ENCODE results near the gene SOCS6. TPM values are rescaled to one million over a fixed set of nuclear protein-coding genes. Genes with fewer than 3 reads are reported as not detected.
"Not testable (repeated sequence)": the region's sequence is repeated elsewhere in the genome, so short reads cannot be mapped to it uniquely, and the experiment has no call there.

Gene SOCS6
- total RNA-seq, 1 experiment from 2014 or later = 21.1 TPM

GRCh38 chr18:70321616-70322015 lies 32.8 kb downstream of the SOCS6 start:
- DNase-seq (ENCODE audit: low spot score) = peak; percentile 15

- no peak for DNase-seq (ENCODE audit: low spot score)
Measured at GRCh38 chr18:70322385-70322784, 33.5 kb downstream of the SOCS6 start.

- no peak for DNase-seq (ENCODE audit: low spot score)
Measured at GRCh38 chr18:70322928-70323327, 34.1 kb downstream of the SOCS6 start.

DNA sequence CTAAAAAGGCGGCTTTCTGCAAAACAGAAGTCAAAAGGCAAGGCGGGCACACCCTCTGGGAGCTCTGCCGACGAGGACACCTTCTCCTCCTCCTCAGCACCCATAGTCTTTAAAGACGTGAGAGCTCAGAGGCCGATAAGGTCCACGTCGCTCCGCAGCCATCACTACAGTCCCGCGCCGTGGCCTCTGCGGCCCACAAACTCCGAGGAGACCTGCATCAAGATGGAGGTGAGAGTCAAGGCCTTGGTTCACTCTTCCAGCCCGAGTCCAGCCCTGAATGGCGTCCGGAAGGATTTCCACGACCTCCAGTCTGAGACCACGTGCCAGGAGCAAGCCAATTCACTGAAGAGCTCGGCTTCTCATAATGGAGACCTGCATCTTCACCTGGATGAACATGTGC lies 36.1 kb downstream of the SOCS6 start:
- DNase-seq (ENCODE audit: low spot score) = no peak

DNA sequence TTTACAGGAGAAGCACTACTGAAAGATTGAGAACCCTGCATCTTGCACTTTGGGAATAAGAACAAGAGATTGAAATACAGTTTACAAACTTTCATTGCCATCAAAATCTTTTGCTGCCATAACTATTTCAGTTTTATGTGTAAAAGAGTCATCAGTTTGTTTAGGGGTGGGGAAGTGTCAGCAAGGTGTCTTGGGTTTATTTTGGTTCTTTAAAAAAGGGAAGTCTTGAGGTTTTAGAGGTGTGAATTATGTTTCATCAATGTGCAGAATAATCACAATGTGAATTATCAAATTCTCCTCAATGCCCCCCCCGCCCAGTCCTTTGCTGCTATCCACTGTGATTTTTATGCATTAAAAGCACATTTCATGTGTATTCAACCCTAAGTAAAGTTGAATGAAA lies 37.4 kb downstream of the SOCS6 start:
- no peak for DNase-seq (ENCODE audit: low spot score)

DNA sequence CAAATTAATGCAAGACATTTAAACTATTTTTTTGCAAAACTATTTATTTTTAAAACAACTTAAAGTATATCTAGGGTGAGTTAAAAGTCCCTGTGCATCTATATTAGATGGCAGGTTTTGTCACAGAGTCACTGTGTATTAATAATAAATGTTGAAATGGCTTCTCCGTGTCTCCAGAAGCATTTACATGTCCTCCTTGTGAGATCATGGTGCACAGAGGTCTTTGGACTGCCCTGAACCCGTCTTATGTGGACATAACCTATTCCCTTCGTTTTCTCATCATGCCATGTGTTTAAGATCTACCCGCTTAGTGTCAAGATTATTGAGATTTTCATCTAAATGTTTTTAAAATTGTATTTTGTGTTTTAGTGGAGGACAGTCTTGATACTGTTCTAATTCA lies 39.3 kb downstream of the SOCS6 start:
- DNase-seq (ENCODE audit: low spot score) = no peak

- DNase-seq (ENCODE audit: low spot score) = no peak
Measured at GRCh38 chr18:70329071-70329470, 40.2 kb downstream of the SOCS6 start.

DNA sequence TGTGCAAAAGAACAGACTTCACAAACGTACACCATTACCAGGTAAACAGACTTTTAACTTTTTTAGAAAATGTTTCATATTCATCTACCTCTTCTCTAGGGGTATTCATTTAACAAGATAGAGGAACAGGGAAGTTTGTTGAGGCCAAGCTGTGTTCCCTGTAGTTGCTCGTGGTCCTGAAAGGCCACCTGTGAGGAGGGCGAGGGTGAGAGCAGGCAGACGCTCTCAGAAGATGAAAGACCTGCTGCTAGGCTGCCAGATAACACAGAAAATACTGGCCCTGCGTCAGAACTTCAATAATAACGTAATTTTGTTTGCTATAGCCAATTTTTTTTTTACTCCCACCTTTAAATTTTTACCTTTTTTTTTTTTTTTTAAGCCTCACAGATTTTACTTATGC lies 42.0 kb downstream of the SOCS6 start:
- no peak for DNase-seq (ENCODE audit: low spot score)

GRCh38 chr18:70331456-70332097 lies 42.7 kb downstream of the SOCS6 start:
- DNase-seq (ENCODE audit: low spot score) = no peak

DNA sequence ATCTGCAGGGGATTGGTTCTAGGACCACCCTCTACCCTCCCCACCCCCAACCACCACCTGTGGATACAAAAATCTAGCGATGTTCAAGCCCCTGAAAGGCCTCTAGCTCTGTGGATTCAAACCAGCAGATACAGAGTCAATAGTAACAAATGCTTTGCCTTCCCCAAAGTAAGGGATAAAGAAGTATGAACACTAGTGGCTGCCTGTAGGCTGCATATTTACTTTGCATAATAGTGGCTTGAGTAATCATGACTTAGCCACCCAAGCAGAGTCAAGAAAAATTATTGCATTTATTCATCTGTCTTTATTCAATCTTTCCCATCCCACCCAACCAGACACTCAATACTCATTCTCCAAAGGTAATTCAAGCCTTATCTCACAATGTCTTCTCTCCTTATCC lies 43.8 kb downstream of the SOCS6 start:
- no peak for DNase-seq (ENCODE audit: low spot score)

GRCh38 chr18:70333316-70333715 lies 44.5 kb downstream of the SOCS6 start:
- DNase-seq (ENCODE audit: low spot score) = no peak

GRCh38 chr18:70333757-70334156 lies 44.9 kb downstream of the SOCS6 start:
- no peak for DNase-seq (ENCODE audit: low spot score)

GRCh38 chr18:70334264-70334663 lies 45.4 kb downstream of the SOCS6 start:
- DNase-seq (ENCODE audit: low spot score) = no peak

GRCh38 chr18:70334728-70335329 lies 46.0 kb downstream of the SOCS6 start:
- DNase-seq (ENCODE audit: low spot score) = no peak

- DNase-seq (ENCODE audit: low spot score) = no peak
Measured at GRCh38 chr18:70335892-70336726, 47.3 kb downstream of the SOCS6 start.

DNA sequence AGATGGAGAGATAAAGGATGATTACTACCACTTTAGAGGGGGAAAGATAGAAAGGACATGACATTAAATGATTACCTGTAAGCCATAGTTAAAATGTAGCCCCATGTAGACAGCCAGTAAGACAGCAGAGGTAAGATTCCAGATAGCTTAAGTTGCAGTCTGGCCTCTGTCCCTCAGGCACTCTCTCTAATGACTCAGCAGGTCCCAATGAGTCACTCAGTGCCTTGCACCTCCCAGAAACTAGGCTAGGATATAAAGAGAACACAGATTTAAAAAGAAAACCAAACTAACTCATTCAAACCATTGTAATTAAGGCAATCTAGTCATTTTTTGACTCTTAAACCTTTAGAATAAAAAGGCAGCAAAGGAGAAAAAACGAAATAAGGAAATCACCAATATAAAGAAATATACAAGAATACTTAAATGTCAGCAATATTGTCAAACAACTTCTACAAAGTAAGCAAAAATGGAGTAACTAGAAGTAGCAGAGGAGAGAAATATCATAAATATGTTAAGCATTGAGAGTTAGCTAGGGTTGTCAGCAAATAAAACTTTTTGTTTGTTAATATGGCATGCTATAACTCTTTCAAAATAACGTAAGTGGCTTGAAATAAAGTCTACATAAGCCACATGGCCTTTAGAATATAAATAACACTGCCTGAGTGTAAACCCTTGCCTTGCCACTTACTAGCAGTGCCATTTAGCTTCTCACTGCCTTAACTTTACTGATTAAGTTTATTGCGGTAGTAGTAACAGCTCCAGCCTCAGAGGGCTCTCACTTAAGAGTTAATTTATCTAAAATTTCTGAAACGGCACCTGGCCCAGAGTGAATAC lies 48.5 kb downstream of the SOCS6 start:
- peak; percentile 68 for DNase-seq (ENCODE audit: low spot score)

DNA sequence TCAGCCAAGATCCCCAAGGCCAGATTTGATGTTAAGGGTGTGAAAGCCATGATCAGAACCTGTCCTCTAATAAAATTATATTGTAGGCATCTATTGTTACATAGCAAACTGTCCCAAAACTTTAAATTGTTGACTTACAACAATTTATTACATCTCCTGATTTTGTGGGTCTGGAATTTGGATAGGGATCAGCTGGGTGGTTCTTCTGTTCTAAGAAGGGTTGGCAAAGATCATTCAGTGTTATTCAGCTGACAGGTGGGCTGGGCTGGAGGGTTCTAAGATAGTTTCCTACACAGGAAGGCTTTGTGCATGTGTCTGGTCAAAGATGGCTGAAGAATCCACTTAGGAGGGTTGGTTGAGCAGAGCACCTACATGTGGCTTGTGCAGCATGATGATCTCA lies 50.0 kb downstream of the SOCS6 start:
- DNase-seq (ENCODE audit: low spot score) = no peak

DNA sequence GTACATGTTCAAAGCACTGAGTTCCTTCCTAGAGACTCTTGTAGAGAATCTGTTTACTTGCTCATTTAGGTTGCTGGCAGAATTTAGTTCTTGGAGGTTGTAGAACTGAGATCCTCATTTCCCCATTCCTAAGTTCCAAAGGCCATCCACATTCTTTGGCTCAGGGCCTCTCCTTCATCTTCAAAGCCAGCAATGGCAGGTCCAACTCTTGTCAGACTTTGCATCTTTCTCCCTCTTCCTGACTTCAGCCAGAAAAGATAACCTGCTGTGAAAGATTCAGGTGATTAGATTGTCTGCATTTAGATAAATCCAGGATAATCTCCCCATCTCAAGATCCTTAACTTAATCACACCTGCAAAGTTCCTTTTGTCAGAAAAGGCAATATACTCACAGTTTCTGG lies 51.1 kb downstream of the SOCS6 start:
- DNase-seq (ENCODE audit: low spot score) = no peak

DNA sequence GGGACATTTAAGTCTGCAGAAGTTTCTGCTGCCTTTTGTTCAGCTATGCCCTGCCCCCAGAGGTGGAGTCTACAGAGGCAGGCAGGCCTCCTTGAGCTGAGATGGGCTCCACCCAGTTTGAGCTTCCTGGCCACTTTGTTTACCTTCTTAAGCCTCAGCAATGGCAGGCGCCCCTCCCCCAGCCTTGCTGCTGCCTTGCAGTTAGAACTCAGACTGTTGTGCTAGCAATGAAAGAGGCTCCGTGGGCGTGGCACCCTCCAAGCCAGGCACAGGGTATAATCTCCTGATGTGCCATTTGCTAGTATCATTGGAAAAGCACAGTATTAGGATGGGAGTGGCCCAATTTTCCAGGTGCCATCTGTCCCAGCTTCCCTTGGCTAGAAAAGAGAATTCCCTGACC lies 59.6 kb downstream of the SOCS6 start:
- not testable (repeated sequence) for DNase-seq (ENCODE audit: low spot score)

GRCh38 chr18:70349316-70349715 lies 60.5 kb downstream of the SOCS6 start:
- DNase-seq (ENCODE audit: low spot score) = no peak

DNA sequence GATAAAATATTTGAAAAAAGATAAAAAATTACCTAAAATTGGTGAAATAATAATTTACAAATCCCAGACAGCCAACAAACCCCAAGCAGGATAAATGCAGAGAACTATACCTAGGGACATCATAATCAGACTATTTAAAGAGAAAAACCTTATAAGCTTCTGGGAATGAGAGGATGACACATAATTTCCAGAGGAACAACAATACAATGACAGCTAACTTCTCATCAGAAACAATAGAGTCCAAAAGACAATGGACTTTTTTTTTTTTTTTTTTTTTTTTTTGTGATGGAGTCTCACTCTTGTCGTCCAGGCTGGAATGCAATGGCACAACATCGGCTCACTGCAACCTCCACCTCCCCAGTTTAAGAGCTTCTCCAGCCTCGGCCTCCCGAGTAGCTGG lies 65.2 kb downstream of the SOCS6 start:
- no peak for DNase-seq (ENCODE audit: low spot score)

GRCh38 chr18:70354771-70355170 lies 65.9 kb downstream of the SOCS6 start:
- no peak for DNase-seq (ENCODE audit: low spot score)

Measured in HT-29 (cell line).